Lower leg skin (tissue), 3 donors: ENCODE measurements around the gene RSPH4A.

ENCODE experiments used
- CTCF ChIP-seq, 3 donors: fragments of 450-650 bp; IDR thresholded peaks; one replicate each; pipeline ENCODE4 v1.5.1; 2016; ENCODE audit warnings: antibody characterized with exemption in 3 of 3, mild to moderate bottlenecking in 3 of 3, moderate library complexity in 2 of 3
- POLR2A ChIP-seq, 2 donors: fragments of 450-650 bp; IDR thresholded peaks; one replicate each; pipeline ENCODE4 v1.6.1; 2016 to 2017; ENCODE audit warnings: antibody characterized with exemption in 2 of 2, mild to moderate bottlenecking in 1 of 2, moderate library complexity in 1 of 2

- TF ChIP-seq POLR2A (IDR thresholded peaks at IDR 0.05) (no peak), CTCF (IDR thresholded peaks at IDR 0.05) (no peak)
These were observed 47.0 kb downstream of the RSPH4A start for GRCh38 chr6:116663308-116663707.
